Activated CD4-positive, alpha-beta T cell treated with anti-CD3 and anti-CD28 coated beads, Interleukin-2, amount 50 U/mL, for 4 hours (primary cell): Measurements from ENCODE around the gene TBX2.

Source experiments
- DNase-seq, 2 experiments: peaks; one replicate each; pipeline ENCODE4 v3.0.0-alpha.2; 2020

TBX2 gene

GRCh38 chr17:61368832-61369450 lies 30.7 kb upstream of the TBX2 start:
- DNase-seq, result no peak

- no peak for DNase-seq
Observed at GRCh38 chr17:61369751-61370150, 29.9 kb upstream of the TBX2 start.

GRCh38 chr17:61371179-61371578 lies 28.5 kb upstream of the TBX2 start:
- no peak for DNase-seq

GRCh38 chr17:61371606-61372005 lies 28.0 kb upstream of the TBX2 start:
- DNase-seq, result no peak

- no peak for DNase-seq
Observed at GRCh38 chr17:61372436-61372835, 27.2 kb upstream of the TBX2 start.

- no peak for DNase-seq
Observed at GRCh38 chr17:61376931-61377838, 22.5 kb upstream of the TBX2 start.

- DNase-seq, result no peak
Observed at GRCh38 chr17:61378658-61379456, 20.8 kb upstream of the TBX2 start.

- no peak for DNase-seq
Observed at GRCh38 chr17:61379457-61380216, 20.0 kb upstream of the TBX2 start.

GRCh38 chr17:61380217-61380835 lies 19.3 kb upstream of the TBX2 start:
- no peak for DNase-seq

- no peak for DNase-seq
Observed at GRCh38 chr17:61380836-61381525, 18.7 kb upstream of the TBX2 start.

GRCh38 chr17:61381537-61381936 lies 18.1 kb upstream of the TBX2 start:
- DNase-seq, result no peak

- no peak for DNase-seq
Observed at GRCh38 chr17:61382796-61383688, 16.6 kb upstream of the TBX2 start.

GRCh38 chr17:61383689-61384201 lies 15.9 kb upstream of the TBX2 start:
- DNase-seq, result no peak

- DNase-seq, result no peak
Observed at GRCh38 chr17:61384354-61384691, 15.3 kb upstream of the TBX2 start.

- no peak for DNase-seq
Observed at GRCh38 chr17:61384692-61385576, 14.7 kb upstream of the TBX2 start.

- DNase-seq, result no peak
Observed at GRCh38 chr17:61385577-61386236, 13.9 kb upstream of the TBX2 start.

GRCh38 chr17:61386251-61386650 lies 13.4 kb upstream of the TBX2 start:
- no peak for DNase-seq

GRCh38 chr17:61387011-61387410 lies 12.6 kb upstream of the TBX2 start:
- DNase-seq, result no peak
